ENCODE results near the gene AP5B1. TPM values are rescaled to one million over a fixed set of nuclear protein-coding genes. Genes with fewer than 3 reads are reported as not detected.

The AP5B1 gene
- total and polyA plus RNA-seq, 9 of the 15 experiments (the other 6 are each of a cell fraction or from before 2014, with no cell fraction given): 0.51 to 24.2 (median 5.1) TPM

GRCh38 chr11:65745049-65745448 lies 35.7 kb downstream of the AP5B1 start:
- peaks cover 13 to 27% of the 10 kb centered on the region in 2 experiments; a peak in 4 of 5 replicates for H3K27me3 ChIP-seq (ENCODE audit: control insufficient read depth in 2 of 2, insufficient read depth in 2 of 2, low read length in 2 of 2)
- intact Hi-C loops (cut with micrococcal nuclease): no loop called here
- DNase-seq (ENCODE audit: extremely low read depth in 1 of 4, low spot score in 3 of 4) (no peak), FAIRE-seq (no peak), ATAC-seq (peak; percentile 16; the same call in 2 of the 3 replicates)
- H3K9ac ChIP-seq (ENCODE audit: insufficient read depth in 1 of 2, low read depth in 2 of 2, low read length in 2 of 2): no peak overlapping the region
- no peaks in the 10 kb centered on the region for H4K20me1 ChIP-seq (replicated peaks; ENCODE audit: control insufficient read depth, insufficient read depth, low read length)
- no TSS peak for BruUV-seq (replicated peaks)
- H3K9me1 ChIP-seq (ENCODE audit: control insufficient read depth, insufficient read depth, low read length): no peaks in the 10 kb centered on the region
- in situ Hi-C loops (cut with MboI): no loop called here
- 0 out of 2 replicates have a peak overlapping the region, but pooled peaks have one; percentile 38 for H2AFZ ChIP-seq (ENCODE audit: low read depth, low read length)
- H3K36me3 ChIP-seq (ENCODE audit: control insufficient read depth, insufficient read depth, low read length): no peaks in the 10 kb centered on the region
- no peak overlapping the region for H3K27ac ChIP-seq (ENCODE audit: extremely low read depth, low read depth, low read length)
- no peak overlapping the region for H3K4me3 ChIP-seq
- TF ChIP-seq SMARCA4 (IDR thresholded peaks at IDR 0.05): no peak
- TF ChIP-seq ZNF584 (CRISPR knock-in tag; IDR thresholded peaks at IDR 0.05; ENCODE audit: low read depth): no peak
- no peak for TF ChIP-seq PHF8 (IDR thresholded peaks at IDR 0.05; ENCODE audit: borderline replicate concordance, low read length)
- no peak for TF ChIP-seq SIRT6 (IDR thresholded peaks at IDR 0.05; ENCODE audit: low read depth, low read length)
- TF ChIP-seq ESRRB (CRISPR knock-in tag; IDR thresholded peaks at IDR 0.05; ENCODE audit: borderline replicate concordance): no peak
- TF ChIP-seq ZBTB17 (CRISPR knock-in tag; IDR thresholded peaks at IDR 0.05): no peak
- TF ChIP-seq SNAPC5 (CRISPR knock-in tag; IDR thresholded peaks at IDR 0.05): no peak
- TF ChIP-seq ZNF3 (CRISPR knock-in tag; IDR thresholded peaks at IDR 0.05): no peak
- no peak for TF ChIP-seq ZNF431 (CRISPR knock-in tag; IDR thresholded peaks at IDR 0.05)
- no peak for TF ChIP-seq E2F5 (CRISPR knock-in tag; IDR thresholded peaks at IDR 0.05)
- no peak for TF ChIP-seq BCOR (IDR thresholded peaks at IDR 0.05)
- TF ChIP-seq GABPB2 (CRISPR knock-in tag; conservative IDR thresholded peaks at IDR 0.05): no peak
- no peak for TF ChIP-seq ETV6 (IDR thresholded peaks at IDR 0.05; ENCODE audit: borderline replicate concordance in 1 of 2, low read depth in 2 of 2, low read length in 1 of 2)
- no peak for TF ChIP-seq ETV6 (CRISPR knock-in tag; IDR thresholded peaks at IDR 0.05; ENCODE audit: borderline replicate concordance)
- TF ChIP-seq HOMEZ (CRISPR knock-in tag; IDR thresholded peaks at IDR 0.05): no peak
- POLR2A ChIA-PET: interaction anchor here (0.6 to 1.4 kb wide), 6 partner anchors 9 to 489 kb away, joined by 3 to 4 read pairs (median 3); no protein-coding TSS in a partner anchor
- 45% methylated on average over 17 of the region's 17 CpGs for WGBS (ENCODE audit: insufficient coverage, low coverage, missing lambda C conversion rate)
- peaks cover 4 to 15% of the 10 kb centered on the region in 2 experiments; a peak in 3 of 5 replicates for H3K4me1 ChIP-seq (replicated peaks in 1 of 2; ENCODE audit: control insufficient read depth in 2 of 2, insufficient read depth in 2 of 2, low read length in 2 of 2)
- CTCF ChIA-PET (ENCODE audit: low intra/inter-chr PET ratio): interaction anchor here (0.5 to 1.2 kb wide), 2 partner anchors 11 to 24 kb away, joined by 3 to 5 read pairs; no protein-coding TSS in a partner anchor
- H3K79me2 ChIP-seq (ENCODE audit: control insufficient read depth, insufficient read depth, low read length): no peaks in the 10 kb centered on the region
- H3K4me2 ChIP-seq (ENCODE audit: insufficient read depth, low read length): no peak overlapping the region
- no peaks in the 10 kb centered on the region; the same call in 1 of the 2 replicates for H3K9me3 ChIP-seq (replicated peaks; ENCODE audit: control insufficient read depth, insufficient read depth, low read depth, low read length)
